Aortic smooth muscle cell (primary cell): ENCODE measurements around the gene EOLA2. TPM values are rescaled to one million over a fixed set of nuclear protein-coding genes. Genes with fewer than 3 reads are reported as not detected.

ENCODE experiments used
- total RNA-seq: library from RNA; depleted of rRNA; stranded (reverse); fragments of >200 nt; gene quantifications from 2 replicates; pipeline ENCODE4 v1.2.3, GENCODE V29; 2014

Gene EOLA2
- 12.3 and 18.1 TPM in 2 replicates for total RNA-seq

DNA sequence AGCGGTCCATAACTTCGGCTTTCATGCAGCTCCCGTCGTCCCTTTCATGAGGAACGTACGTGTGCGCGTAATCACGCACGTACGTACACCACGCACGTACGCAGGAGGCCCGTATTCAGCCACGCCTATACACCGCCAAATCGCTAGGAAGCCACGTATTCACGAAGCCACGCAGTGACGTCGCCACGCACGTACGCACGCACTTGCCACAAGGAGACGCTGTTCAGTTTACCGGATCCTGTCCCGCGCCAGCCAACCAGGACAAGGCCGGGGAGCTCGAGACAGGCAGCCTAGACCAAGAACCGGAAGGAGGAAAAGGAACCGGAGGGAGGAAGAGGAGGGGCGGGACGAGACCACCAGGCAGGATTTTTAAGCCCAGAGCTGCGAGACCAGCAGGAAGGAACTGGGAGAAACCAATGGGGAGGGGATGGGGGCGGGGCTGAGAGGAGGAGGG is at the start of gene EOLA2:
EOLA2 (minus strand) TSS at position 65 of the 454 bp plus-strand sequence. CDS start 4,617 bp downstream, outside the sequence.

DNA sequence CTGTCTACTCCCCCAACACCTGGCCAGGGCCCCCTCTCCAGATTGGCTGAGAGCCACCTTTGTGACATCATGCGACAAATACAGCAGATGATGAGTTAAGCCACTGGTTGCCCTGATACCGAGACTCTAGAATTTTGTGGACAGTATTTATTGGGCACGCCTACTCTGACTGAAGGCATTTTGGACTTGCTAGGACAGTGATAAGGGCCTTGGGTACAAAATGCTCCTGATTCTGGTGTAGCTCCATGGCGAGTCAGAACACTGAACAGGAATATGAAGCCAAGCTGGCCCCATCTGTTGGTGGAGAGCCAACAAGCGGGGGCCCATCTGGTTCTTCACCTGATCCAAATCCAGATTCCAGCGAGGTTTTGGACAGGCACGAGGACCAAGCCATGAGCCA is 8.9 kb downstream of the EOLA2 start, which contains the start of gene HSFX4:
HSFX4 (plus strand) TSS at position 174 of the 400 bp plus-strand sequence; CDS start at position 246, 72 bp downstream.

Other genes starting within 250 kb of the EOLA2 start
- gene MAGEA11, start 226.4 kb downstream of the EOLA2 start, total RNA-seq = not detected in 2 replicates
- gene HSFX1, start 164.4 kb downstream of the EOLA2 start, total RNA-seq = 0.66 and 0.75 TPM in 2 replicates
- not detected in 2 replicates for gene MAGEA9, start 156.6 kb downstream of the EOLA2 start, total RNA-seq
- gene MAGEA8, start 57.3 kb downstream of the EOLA2 start, total RNA-seq = not detected in 2 replicates
- gene HSFX4, start 8.9 kb downstream of the EOLA2 start, total RNA-seq = not detected in 2 replicates